Suprapubic skin (tissue), 4 donors: ENCODE measurements around the gene ZBTB16. TPM values are rescaled to one million over a fixed set of nuclear protein-coding genes. Genes with fewer than 3 reads are reported as not detected.
"Not testable (repeated sequence)": the region's sequence is repeated elsewhere in the genome, so short reads cannot be mapped to it uniquely, and the experiment has no call there.

ENCODE experiments used
- DNase-seq, 2 donors: peaks; one replicate each; pipeline ENCODE4 v3.0.0-alpha.2; 2019; ENCODE audit warnings: low spot score in 2 of 2
- H3K27ac ChIP-seq: fragments of 200-600 bp; sonication (generic); one replicate; pipeline ENCODE4 v1.5.1; 2019
- H3K27me3 ChIP-seq: fragments of 200-600 bp; sonication (generic); one replicate; pipeline ENCODE4 v1.5.1; 2019
- H3K36me3 ChIP-seq: fragments of 200-600 bp; sonication (generic); one replicate; pipeline ENCODE4 v1.5.1; 2019
- H3K4me1 ChIP-seq: fragments of 200-600 bp; sonication (generic); one replicate; pipeline ENCODE4 v1.5.1; 2019
- H3K4me3 ChIP-seq: fragments of 200-600 bp; sonication (generic); one replicate; pipeline ENCODE4 v1.5.1; 2019; ENCODE audit warnings: mild to moderate bottlenecking
- H3K9me3 ChIP-seq: fragments of 200-600 bp; sonication (generic); one replicate; pipeline ENCODE4 v1.5.1; 2019
- CTCF ChIP-seq, 2 donors: fragments of 200-600 bp in 1 of 2; fragments of 450-650 bp in 1 of 2; sonication (generic) in 1 of 2; IDR thresholded peaks; one replicate each; pipeline ENCODE4 v1.5.1; 2016 to 2019; ENCODE audit warnings: antibody characterized with exemption in 2 of 2, mild to moderate bottlenecking in 1 of 2, moderate library complexity in 1 of 2
- EP300 ChIP-seq: sonication (generic); formaldehyde crosslinking; IDR thresholded peaks from one replicate; pipeline ENCODE4 v1.6.1; 2017; ENCODE audit warnings: antibody characterized with exemption
- POLR2A ChIP-seq, 2 donors: fragments of 450-650 bp; IDR thresholded peaks; one replicate each; pipeline ENCODE4 v1.6.1; 2017; ENCODE audit warnings: antibody characterized with exemption in 2 of 2, mild to moderate bottlenecking in 2 of 2, moderate library complexity in 2 of 2
- POLR2AphosphoS5 ChIP-seq, 3 donors: sonication (generic); formaldehyde crosslinking; IDR thresholded peaks; one replicate each; pipeline ENCODE4 v1.6.1; 2017; ENCODE audit warnings: antibody characterized with exemption in 3 of 3
- whole genome bisulfite sequencing: methylation state at CpG from one replicate; pipeline ENCODE4 v1.1.5; 2018; 5-methylcytosine and 5-hydroxymethylcytosine counted together
- total RNA-seq, 4 donors: library from RNA; depleted of rRNA; stranded (reverse); fragments of >200 nt; gene quantifications; one replicate each; pipeline ENCODE4 v1.1.0, GENCODE V29; 2016

Gene ZBTB16
- total RNA-seq, 4 donors from 2014 or later = 142 to 474 (median 232) TPM

- peaks cover 13% of the 10 kb centered on the region for H3K4me1 ChIP-seq
- no peaks in the 10 kb centered on the region for H3K27me3 ChIP-seq
- no peak overlapping the region for H3K27ac ChIP-seq
- no peaks in the 10 kb centered on the region for H3K36me3 ChIP-seq
- no peak overlapping the region for H3K4me3 ChIP-seq
- no peak for DNase-seq
- WGBS = 49% methylated on average over 7 of the region's 7 CpGs
- H3K9me3 ChIP-seq = no peaks in the 10 kb centered on the region
- TF ChIP-seq POLR2A (IDR thresholded peaks at IDR 0.05) (no peak), CTCF (IDR thresholded peaks at IDR 0.05) (no peak), EP300 (no peak), POLR2AphosphoS5 (IDR thresholded peaks at IDR 0.05) (no peak)
Measured at GRCh38 chr11:114040706-114041211, 18.8 kb upstream of the ZBTB16 start.

GRCh38 chr11:114042234-114042633 lies 17.3 kb upstream of the ZBTB16 start:
- no peak for DNase-seq
- 77% methylated on average over 5 of the region's 5 CpGs for WGBS
- TF ChIP-seq CTCF (IDR thresholded peaks at IDR 0.05) (no peak), POLR2A (IDR thresholded peaks at IDR 0.05) (no peak), POLR2AphosphoS5 (IDR thresholded peaks at IDR 0.05) (no peak), EP300 (no peak)
- H3K36me3 ChIP-seq = no peaks in the 10 kb centered on the region
- H3K27me3 ChIP-seq = no peaks in the 10 kb centered on the region
- H3K27ac ChIP-seq = no peak overlapping the region
- no peak overlapping the region for H3K4me3 ChIP-seq
- H3K4me1 ChIP-seq = no peaks in the 10 kb centered on the region
- no peaks in the 10 kb centered on the region for H3K9me3 ChIP-seq

- Histone ChIP-seq H3K36me3 (no peaks in the 10 kb centered on the region), H3K9me3 (no peaks in the 10 kb centered on the region), H3K27me3 (no peaks in the 10 kb centered on the region), H3K27ac (no peak overlapping the region), H3K4me3 (no peak overlapping the region), H3K4me1 (no peaks in the 10 kb centered on the region)
- no peak for DNase-seq
- 77% methylated on average over 10 of the region's 10 CpGs for whole genome bisulfite sequencing
- TF ChIP-seq CTCF (IDR thresholded peaks at IDR 0.05) (no peak), POLR2A (IDR thresholded peaks at IDR 0.05) (no peak), POLR2AphosphoS5 (IDR thresholded peaks at IDR 0.05) (no peak), EP300 (no peak)
Measured at GRCh38 chr11:114044042-114044871, 15.3 kb upstream of the ZBTB16 start.

- TF ChIP-seq POLR2A (IDR thresholded peaks at IDR 0.05) = no peak
- TF ChIP-seq CTCF (IDR thresholded peaks at IDR 0.05) = no peak
- TF ChIP-seq EP300 = no peak
- TF ChIP-seq POLR2AphosphoS5 (IDR thresholded peaks at IDR 0.05) = no peak
- H3K27ac ChIP-seq = no peak overlapping the region
- WGBS = 94% methylated on average over 4 of the region's 4 CpGs
- no peak overlapping the region for H3K4me3 ChIP-seq
- no peaks in the 10 kb centered on the region for H3K4me1 ChIP-seq
- H3K36me3 ChIP-seq = no peaks in the 10 kb centered on the region
- no peaks in the 10 kb centered on the region for H3K9me3 ChIP-seq
- DNase-seq = no peak
- H3K27me3 ChIP-seq = no peaks in the 10 kb centered on the region
Measured at GRCh38 chr11:114047327-114047726, 12.2 kb upstream of the ZBTB16 start.

- H3K36me3 ChIP-seq = no peaks in the 10 kb centered on the region
- no peak for DNase-seq
- no peaks in the 10 kb centered on the region for H3K4me1 ChIP-seq
- no peak for TF ChIP-seq POLR2AphosphoS5 (IDR thresholded peaks at IDR 0.05)
- no peak for TF ChIP-seq EP300
- no peak for TF ChIP-seq CTCF (IDR thresholded peaks at IDR 0.05)
- no peak for TF ChIP-seq POLR2A (IDR thresholded peaks at IDR 0.05)
- H3K27me3 ChIP-seq = no peaks in the 10 kb centered on the region
- no peak overlapping the region for H3K27ac ChIP-seq
- H3K9me3 ChIP-seq = no peaks in the 10 kb centered on the region
- WGBS = 78% methylated on average over 2 of the region's 2 CpGs
- H3K4me3 ChIP-seq = no peak overlapping the region
Measured at GRCh38 chr11:114049050-114049449, 10.5 kb upstream of the ZBTB16 start.

GRCh38 chr11:114049766-114050165 lies 9.7 kb upstream of the ZBTB16 start:
- not testable (repeated sequence) for H3K9me3 ChIP-seq, H3K27me3 ChIP-seq, H3K4me3 ChIP-seq, H3K36me3 ChIP-seq, H3K4me1 ChIP-seq, DNase-seq, H3K27ac ChIP-seq
- WGBS = 95% methylated on average over 9 of the region's 9 CpGs
